HCT116 (cell line): ENCODE results near the gene GAL3ST2. TPM values are rescaled to one million over a fixed set of nuclear protein-coding genes. Genes with fewer than 3 reads are reported as not detected.
"Not testable (repeated sequence)": the region's sequence is repeated elsewhere in the genome, so short reads cannot be mapped to it uniquely, and the experiment has no call there.

Experiments
- ATAC-seq: fragments of 200-7000 bp; cut with Tn5 transposase; 2 replicates; pipeline ENCODE4 v1.9.1; 2020; ENCODE audit warnings: mild to moderate bottlenecking, moderate library complexity
- BruUV-seq: library from RNA; stranded (reverse); fragments of 400-500 nt; replicated peaks from 2 replicates; lab custom pipeline; 2021; lab: Mats Ljungman, UMichigan
- CTCF ChIA-PET: fragments of 300-600 bp; sonication (Branson Sonifier 250); formaldehyde crosslinking; loops from one replicate; lab custom pipeline; 2021; ENCODE audit warnings: antibody characterized with exemption; lab: Charles Lee
- POLR2A ChIA-PET: fragments of 300-600, 350-600 bp; sonication (Branson Sonifier 250); formaldehyde crosslinking; loops from one replicate; lab custom pipeline; 2021; ENCODE audit warnings: antibody characterized with exemption; lab: Charles Lee
- RAD21 ChIA-PET, 2 experiments: fragments of 300-600 bp; sonication (Branson Sonifier 250); formaldehyde crosslinking; loops; one replicate each; lab custom pipeline; 2023; ENCODE audit warnings: low total read pairs in 2 of 2; ENCODE audit not compliant: uncharacterized antibody in 2 of 2, unreplicated experiment in 2 of 2, low non-redundant PET in 1 of 2; lab: Charles Lee
- DNase-seq: peaks from one replicate; pipeline ENCODE4 v3.0.0-alpha.2; 2010; ENCODE audit warnings: low read depth, low spot score
- H2AFZ ChIP-seq: fragments of 200-600 bp; shearing (Covaris generic), sonication (generic); 2 replicates; pipeline ENCODE4 v1.6.1; 2017; ENCODE audit warnings: low read depth, mixed run types, mixed read lengths, antibody characterized with exemption, low read length; ENCODE audit not compliant: poor library complexity, severe bottlenecking
- H3K27ac ChIP-seq: 2 replicates; pipeline ENCODE4 v1.5.1; 2012; ENCODE audit warnings: low read depth, low read length
- H3K27me3 ChIP-seq: fragments of 200-600 bp; sonication (generic); 2 replicates; pipeline ENCODE4 v1.6.1; 2016; ENCODE audit warnings: mixed run types, low read length, mixed read lengths; ENCODE audit not compliant: insufficient read depth
- H3K36me3 ChIP-seq, 2 experiments: fragments of 200-500 bp in 1 of 2; fragments of 200-600 bp in 1 of 2; sonication (Bioruptor generic) in 1 of 2; sonication (generic) in 1 of 2; 2 replicates each; pipeline versions ENCODE4 v1.5.1 to v1.6.1; 2014 to 2016; ENCODE audit warnings: low read length in 2 of 2, inconsistent platforms in 1 of 2, mixed read lengths in 1 of 2, mixed run types in 1 of 2; ENCODE audit not compliant: insufficient read depth in 2 of 2, control insufficient read depth in 1 of 2
- H3K4me1 ChIP-seq, 2 experiments: fragments of 200-600 bp in 1 of 2; sonication (generic) in 1 of 2; 2 replicates each; pipeline versions ENCODE4 v1.5.1 to v1.6.1; 2012 to 2017; ENCODE audit warnings: low read length in 2 of 2, inconsistent platforms in 1 of 2, mild to moderate bottlenecking in 1 of 2, mixed read lengths in 1 of 2, mixed run types in 1 of 2, moderate library complexity in 1 of 2; ENCODE audit not compliant: insufficient read depth in 2 of 2, control insufficient read depth in 1 of 2
- H3K4me2 ChIP-seq: fragments of 200-600 bp; sonication (generic); 2 replicates; pipeline ENCODE4 v1.6.1; 2017; ENCODE audit warnings: mixed run types, low read length, mixed read lengths
- H3K4me3 ChIP-seq, 2 experiments: fragments of 200-600 bp in 1 of 2; sonication (generic) in 1 of 2; replicated peaks in 1 of 2; 2 replicates each; pipeline ENCODE4 v1.5.1; 2011 to 2016; ENCODE audit warnings: low read length in 2 of 2, control low read depth in 1 of 2, low read depth in 1 of 2, mild to moderate bottlenecking in 1 of 2, mixed read lengths in 1 of 2, mixed run types in 1 of 2
- H3K79me2 ChIP-seq: fragments of 200-600 bp; sonication (generic); 2 replicates; pipeline ENCODE4 v1.6.1; 2017; ENCODE audit warnings: mild to moderate bottlenecking, mixed run types, low read length, moderate library complexity, mixed read lengths; ENCODE audit not compliant: insufficient read depth
- H3K9ac ChIP-seq: fragments of 200-600 bp; sonication (generic); 2 replicates; pipeline ENCODE4 v1.6.1; 2016; ENCODE audit warnings: low read length, mixed read lengths
- H3K9me2 ChIP-seq: fragments of 200-600 bp; sonication (generic), shearing (Covaris generic); 2 replicates; pipeline ENCODE4 v1.6.1; 2017; ENCODE audit warnings: mixed run types, mild to moderate bottlenecking, moderate library complexity; ENCODE audit not compliant: insufficient read depth
- H3K9me3 ChIP-seq, 2 experiments: fragments of 200-500 bp in 1 of 2; fragments of 200-600 bp in 1 of 2; sonication (Bioruptor generic) in 1 of 2; sonication (generic) in 1 of 2; 2 replicates each; pipeline ENCODE4 v1.6.1; 2014 to 2017; ENCODE audit warnings: low read length in 2 of 2, mixed read lengths in 2 of 2, inconsistent platforms in 1 of 2, low read depth in 1 of 2, mild to moderate bottlenecking in 1 of 2, mixed run types in 1 of 2, moderate library complexity in 1 of 2; ENCODE audit not compliant: control insufficient read depth in 1 of 2, insufficient read depth in 1 of 2
- H4K20me1 ChIP-seq: fragments of 200-600 bp; sonication (generic), shearing (Covaris generic); 2 replicates; pipeline ENCODE4 v1.6.1; 2017; ENCODE audit warnings: mixed run types, mild to moderate bottlenecking, moderate library complexity; ENCODE audit not compliant: insufficient read depth
- ATF3 ChIP-seq: IDR thresholded peaks from 2 replicates; pipeline ENCODE4 v1.6.1; 2012
- CBX3 ChIP-seq: IDR thresholded peaks from 2 replicates; pipeline ENCODE4 v1.6.1; 2012; ENCODE audit warnings: low read depth
- CTCF ChIP-seq, 3 experiments: fragments of 200-600 bp in 1 of 3; sonication (generic) in 1 of 3; IDR thresholded peaks in 2 of 3; conservative IDR thresholded peaks in 1 of 3; 2 replicates each; pipeline ENCODE4 v1.5.1; 2012 to 2017; ENCODE audit warnings: low read depth in 2 of 3, low read length in 2 of 3, antibody characterized with exemption in 1 of 3, borderline replicate concordance in 1 of 3, control low read depth in 1 of 3, mild to moderate bottlenecking in 1 of 3, mixed read lengths in 1 of 3, mixed run types in 1 of 3, moderate library complexity in 1 of 3; ENCODE audit not compliant: insufficient read depth in 1 of 3
- EZH2 ChIP-seq: fragments of 200-600 bp; sonication (generic); IDR thresholded peaks from 2 replicates; pipeline ENCODE4 v1.6.1; 2017; ENCODE audit warnings: antibody characterized with exemption, mixed run types
- EZH2phosphoT487 ChIP-seq: fragments of 200-600 bp; IDR thresholded peaks from 2 replicates; pipeline ENCODE4 v1.6.1; 2018; ENCODE audit warnings: antibody characterized with exemption, borderline replicate concordance
- JUND ChIP-seq: IDR thresholded peaks from 2 replicates; pipeline ENCODE4 v1.6.1; 2012
- POLR2A ChIP-seq: IDR thresholded peaks from 2 replicates; pipeline ENCODE4 v1.7.0; 2011; ENCODE audit warnings: borderline replicate concordance; ENCODE audit not compliant: insufficient read depth, insufficient read length; ENCODE audit errors: extremely low read depth
- POLR2AphosphoS5 ChIP-seq: IDR thresholded peaks from 2 replicates; pipeline ENCODE4 v1.6.1; 2011; ENCODE audit warnings: mild to moderate bottlenecking, low read depth, low read length, moderate library complexity
- REST ChIP-seq: IDR thresholded peaks from 2 replicates; pipeline ENCODE4 v1.6.1; 2012; ENCODE audit warnings: low read depth
- SRF ChIP-seq: IDR thresholded peaks from 2 replicates; pipeline ENCODE4 v1.6.1; 2012; ENCODE audit warnings: low read depth
- TCF7L2 ChIP-seq: IDR thresholded peaks from 2 replicates; pipeline ENCODE4 v1.7.0; 2011; ENCODE audit warnings: borderline replicate concordance, inconsistent platforms; ENCODE audit not compliant: insufficient read depth, insufficient read length; ENCODE audit errors: extremely low read depth
- YY1 ChIP-seq: IDR thresholded peaks from 2 replicates; pipeline ENCODE4 v1.6.1; 2011; ENCODE audit warnings: low read length, low read depth, moderate library complexity, mild to moderate bottlenecking; ENCODE audit not compliant: insufficient replicate concordance; ENCODE audit errors: extremely low read depth
- ZFX ChIP-seq: fragments of 450-650 bp; IDR thresholded peaks from 2 replicates; pipeline ENCODE4 v1.6.1; 2017
- ZNF274 ChIP-seq: fragments of 200-500 bp; sonication (Bioruptor generic); IDR thresholded peaks from 2 replicates; pipeline ENCODE4 v1.6.1; 2014; ENCODE audit warnings: mild to moderate bottlenecking, low read depth, low read length, inconsistent platforms
- intact Hi-C: fragments of 100-400 bp; cut with micrococcal nuclease; formaldehyde crosslinking; loops from 2 replicates; pipeline ENCODE4 v1.10.0; 2022
- total RNA-seq: library from RNA; stranded (reverse); gene quantifications from one replicate; pipeline ENCODE4 v1.2.1, GENCODE V29; 2021; ENCODE audit not compliant: unreplicated experiment

Gene GAL3ST2
- total RNA-seq, 1 experiment from 2014 or later = 0.44 TPM

- ChIA-PET CTCF (no interaction called here), RAD21 (no interaction called here), POLR2A (no interaction called here)
- H2AFZ ChIP-seq = no peak overlapping the region
- TF ChIP-seq POLR2AphosphoS5 = no peak
- no peak for TF ChIP-seq ATF3
- no peak for TF ChIP-seq EZH2
- TF ChIP-seq SRF = no peak
- TF ChIP-seq ZFX = no peak
- no peak for TF ChIP-seq CBX3
- no peak for TF ChIP-seq TCF7L2
- no peak for TF ChIP-seq REST
- TF ChIP-seq YY1 = no peak
- TF ChIP-seq EZH2phosphoT487 = no peak
- TF ChIP-seq POLR2A = no peak
- TF ChIP-seq CTCF (IDR thresholded peaks at IDR 0.05 in 2 of 3, conservative IDR thresholded peaks at IDR 0.05 in 1 of 3; ENCODE audit: borderline replicate concordance in 1 of 3, insufficient read depth in 1 of 3, low read depth in 2 of 3, low read length in 2 of 3) = no peak
- TF ChIP-seq JUND = no peak
- no peak for TF ChIP-seq ZNF274
- H3K4me3 ChIP-seq = no peak overlapping the region
- no peak for ATAC-seq
- H4K20me1 ChIP-seq = no peaks in the 10 kb centered on the region
- BruUV-seq = no TSS peak
- H3K4me1 ChIP-seq = no peaks in the 10 kb centered on the region
- peaks cover 0 to 6% of the 10 kb centered on the region in 2 experiments; a peak in 2 of 4 replicates for H3K9me3 ChIP-seq
- H3K27me3 ChIP-seq = no peaks in the 10 kb centered on the region
- H3K9ac ChIP-seq = no peak overlapping the region
- DNase-seq = no peak
- intact Hi-C loops = no loop called here
- H3K9me2 ChIP-seq = no peaks in the 10 kb centered on the region
- H3K36me3 ChIP-seq = no peaks in the 10 kb centered on the region
- H3K79me2 ChIP-seq = no peaks in the 10 kb centered on the region
- H3K4me2 ChIP-seq = no peak overlapping the region
- no peak overlapping the region for H3K27ac ChIP-seq
Measured at GRCh38 chr2:241822264-241822623, 45.6 kb downstream of the GAL3ST2 start.

- peaks cover 0 to 10% of the 10 kb centered on the region in 2 experiments; a peak in 2 of 4 replicates for H3K9me3 ChIP-seq
- H3K27ac ChIP-seq, intact Hi-C loops, H2AFZ ChIP-seq, H3K79me2 ChIP-seq, H4K20me1 ChIP-seq, ATAC-seq, H3K9me2 ChIP-seq, DNase-seq, POLR2A ChIA-PET, H3K4me2 ChIP-seq, RAD21 ChIA-PET, BruUV-seq, H3K4me3 ChIP-seq, H3K4me1 ChIP-seq, H3K36me3 ChIP-seq, H3K27me3 ChIP-seq, H3K9ac ChIP-seq, CTCF ChIA-PET: not testable (repeated sequence)
Measured at GRCh38 chr2:241823531-241824437, 47.2 kb downstream of the GAL3ST2 start.
